HepG2 (cell line): ENCODE results near the gene SNRNP35. TPM values are rescaled to one million over a fixed set of nuclear protein-coding genes. Genes with fewer than 3 reads are reported as not detected.

Experiments
- ATAC-seq: fragments of 200-7000 bp; cut with Tn5 transposase; 3 replicates; pipeline ENCODE4 v1.9.1; 2020; ENCODE audit warnings: mild to moderate bottlenecking, moderate library complexity
- BruUV-seq: library from RNA; stranded (reverse); fragments of 400-500 nt; replicated peaks from 2 replicates; lab custom pipeline; 2021; lab: Mats Ljungman, UMichigan
- CTCF ChIA-PET: fragments of 300-600 bp; formaldehyde crosslinking; extraction: SDS; loops from one replicate; lab custom pipeline; 2021; ENCODE audit warnings: low total read pairs, inconsistent platforms, low intra/inter-chr PET ratio; lab: Yijun Ruan, JAX
- POLR2A ChIA-PET: fragments of 350-600 bp; sonication (Branson Sonifier 250); formaldehyde crosslinking; loops from one replicate; lab custom pipeline; 2020; ENCODE audit warnings: antibody characterized with exemption, inconsistent platforms; lab: Yijun Ruan, JAX
- DNase-seq: peaks from one replicate; pipeline ENCODE4 v3.0.0-alpha.2; 2015; ENCODE audit warnings: low spot score
- FAIRE-seq: peaks from 3 replicates; lab custom pipeline; 2011; peaks lifted over from hg19 to GRCh38; lab: Jason Lieb, UNC
- H2AFZ ChIP-seq: one replicate; pipeline ENCODE4 v1.6.1; 2011; ENCODE audit warnings: low read length, inconsistent platforms
- H3K27ac ChIP-seq: fragments of 300-600 bp; 3 replicates; pipeline ENCODE4 v1.8.0; 2011; ENCODE audit warnings: mixed run types, mild to moderate bottlenecking, mixed read lengths, low read length, inconsistent platforms; ENCODE audit not compliant: insufficient read depth; ENCODE audit errors: extremely low read length
- H3K27me3 ChIP-seq, 2 experiments: fragments of 200-600 bp in 1 of 2; 2 replicates in 1 of 2; 3 replicates in 1 of 2; pipeline versions ENCODE4 v1.6.0 to v1.8.0; 2011; ENCODE audit warnings: low read length in 2 of 2, mild to moderate bottlenecking in 2 of 2, moderate library complexity in 2 of 2, inconsistent platforms in 1 of 2; ENCODE audit not compliant: insufficient read depth in 2 of 2, control insufficient read depth in 1 of 2
- H3K36me3 ChIP-seq, 2 experiments: fragments of 200-600 bp in 1 of 2; replicated peaks in 1 of 2; 2 replicates in 1 of 2; 3 replicates in 1 of 2; pipeline versions ENCODE4 v1.5.1 to v1.8.0; 2011; ENCODE audit warnings: low read length in 2 of 2, inconsistent platforms in 1 of 2; ENCODE audit not compliant: insufficient read depth in 2 of 2, control insufficient read depth in 1 of 2
- H3K4me1 ChIP-seq: 2 replicates; pipeline ENCODE4 v1.5.1; 2012; ENCODE audit warnings: low read length, inconsistent platforms; ENCODE audit not compliant: insufficient read depth
- H3K4me2 ChIP-seq: 2 replicates; pipeline ENCODE4 v1.6.0; 2011; ENCODE audit warnings: low read depth, low read length, inconsistent platforms
- H3K4me3 ChIP-seq, 3 experiments: fragments of 200-600 bp in 1 of 3; sonication (generic), shearing (Covaris generic) in 1 of 3; replicated peaks in 1 of 3; 2 replicates each; pipeline ENCODE4 v1.5.1; 2011 to 2016; ENCODE audit warnings: low read length in 3 of 3, inconsistent platforms in 2 of 3, low read depth in 2 of 3, mild to moderate bottlenecking in 2 of 3, control low read depth in 1 of 3, mixed read lengths in 1 of 3; ENCODE audit not compliant: insufficient read depth in 1 of 3
- H3K79me2 ChIP-seq: one replicate; pipeline ENCODE4 v1.6.1; 2011; ENCODE audit warnings: low read length, inconsistent platforms; ENCODE audit not compliant: insufficient read depth
- H3K9ac ChIP-seq: 2 replicates; pipeline ENCODE4 v1.6.0; 2011; ENCODE audit warnings: mild to moderate bottlenecking, low read depth, low read length, inconsistent platforms; ENCODE audit not compliant: insufficient read depth
- H3K9me3 ChIP-seq: 2 replicates; pipeline ENCODE4 v1.5.1; 2012; ENCODE audit warnings: mild to moderate bottlenecking, low read length
- H4K20me1 ChIP-seq: 2 replicates; pipeline ENCODE4 v1.6.0; 2011; ENCODE audit warnings: inconsistent platforms, mild to moderate bottlenecking, low read length, moderate library complexity; ENCODE audit not compliant: insufficient read depth
- ATF7 ChIP-seq, 2 experiments: fragments of 450-650 bp in 1 of 2; sonication (generic) in 1 of 2; formaldehyde crosslinking in 1 of 2; IDR thresholded peaks; 2 replicates each; pipeline versions ENCODE4 v1.4.0 to v1.6.1; 2016 to 2020; ENCODE audit warnings: antibody characterized with exemption in 1 of 2, mild to moderate bottlenecking in 1 of 2, missing genetic modification reagents in 1 of 2
- EED ChIP-seq: sonication (generic); formaldehyde crosslinking; IDR thresholded peaks from 2 replicates; pipeline ENCODE4 v1.5.0; 2020; ENCODE audit warnings: mild to moderate bottlenecking, missing genetic modification reagents
- GLMP ChIP-seq: sonication (generic); formaldehyde crosslinking; IDR thresholded peaks from 2 replicates; pipeline ENCODE4 v1.9.0; 2021; ENCODE audit warnings: missing genetic modification reagents, mild to moderate bottlenecking, borderline replicate concordance
- IRF2 ChIP-seq: IDR thresholded peaks from 2 replicates; pipeline ENCODE4 v1.6.1; 2018; ENCODE audit warnings: missing genetic modification reagents, missing compliant biosample characterization
- KLF16 ChIP-seq, 2 experiments: sonication (generic) in 1 of 2; formaldehyde crosslinking in 1 of 2; IDR thresholded peaks; 2 replicates each; pipeline versions ENCODE4 v1.6.1 to v1.8.0; 2016 to 2023; ENCODE audit warnings: missing genetic modification reagents in 2 of 2, missing compliant biosample characterization in 1 of 2
- NFIC ChIP-seq: IDR thresholded peaks from 2 replicates; pipeline ENCODE4 v1.6.1; 2012; ENCODE audit warnings: mild to moderate bottlenecking, low read length, inconsistent platforms
- NFKB2 ChIP-seq: sonication (generic); formaldehyde crosslinking; IDR thresholded peaks from 2 replicates; pipeline ENCODE4 v1.4.0; 2020; ENCODE audit warnings: missing genetic modification reagents, borderline replicate concordance
- SMAD3 ChIP-seq: sonication (generic); formaldehyde crosslinking; IDR thresholded peaks from 2 replicates; pipeline ENCODE4 v1.4.0; 2020; ENCODE audit warnings: missing genetic modification reagents
- SSRP1 ChIP-seq: IDR thresholded peaks from 2 replicates; pipeline ENCODE4 v1.6.1; 2016; ENCODE audit warnings: control low read depth
- THAP7 ChIP-seq: sonication (generic); formaldehyde crosslinking; IDR thresholded peaks from 2 replicates; pipeline ENCODE4 v1.8.1; 2023; ENCODE audit warnings: mild to moderate bottlenecking, missing genetic modification reagents
- U2AF2 ChIP-seq: fragments of 200-400 bp; formaldehyde crosslinking; IDR thresholded peaks from 2 replicates; pipeline ENCODE4 v1.6.1; 2017; ENCODE audit warnings: low read depth, mild to moderate bottlenecking, low read length
- ZBTB2 ChIP-seq: sonication (generic); formaldehyde crosslinking; IDR thresholded peaks from 2 replicates; pipeline ENCODE4 v1.8.0; 2022; ENCODE audit warnings: low read depth, missing genetic modification reagents
- ZNF251 ChIP-seq: sonication (generic); formaldehyde crosslinking; IDR thresholded peaks from 2 replicates; pipeline ENCODE4 v1.9.0; 2021; ENCODE audit warnings: mild to moderate bottlenecking, missing genetic modification reagents
- ZNF3 ChIP-seq: IDR thresholded peaks from 2 replicates; pipeline ENCODE4 v1.7.0; 2017; ENCODE audit warnings: inconsistent platforms
- ZNF432 ChIP-seq: sonication (generic); formaldehyde crosslinking; IDR thresholded peaks from 2 replicates; pipeline ENCODE4 v1.5.0; 2020; ENCODE audit warnings: missing genetic modification reagents, mild to moderate bottlenecking, borderline replicate concordance
- ZNF549 ChIP-seq: sonication (generic); formaldehyde crosslinking; IDR thresholded peaks from 2 replicates; pipeline ENCODE4 v1.5.0; 2020; ENCODE audit warnings: missing genetic modification reagents
- ZNF550 ChIP-seq: sonication (generic); formaldehyde crosslinking; IDR thresholded peaks from 2 replicates; pipeline ENCODE4 v1.4.0; 2020; ENCODE audit warnings: mild to moderate bottlenecking, missing genetic modification reagents, borderline replicate concordance
- ZNF552 ChIP-seq: sonication (generic); formaldehyde crosslinking; IDR thresholded peaks from 2 replicates; pipeline ENCODE4 v1.9.0; 2022; ENCODE audit warnings: missing genetic modification reagents, mild to moderate bottlenecking, borderline replicate concordance
- ZNF800 ChIP-seq: sonication (generic); formaldehyde crosslinking; IDR thresholded peaks from 2 replicates; pipeline ENCODE4 v1.4.0; 2020; ENCODE audit warnings: missing genetic modification reagents
- whole genome bisulfite sequencing: methylation state at CpG from one replicate; pipeline ENCODE4 v1.1.6; 2017; ENCODE audit warnings: low lambda C conversion rate; 5-methylcytosine and 5-hydroxymethylcytosine counted together
- in situ Hi-C: cut with HindIII; loops from 2 replicates; pipeline ENCODE4 v1.10.0; 2017; ENCODE audit warnings: low pct_unique_long_range_greater_than_20kb; ENCODE audit not compliant: extremely low pct_ligation_motif_present
- intact Hi-C: fragments of 100-400 bp; cut with micrococcal nuclease; formaldehyde crosslinking; loops from one replicate; pipeline ENCODE4 v1.10.0; 2022; ENCODE audit not compliant: unreplicated experiment
- polyA plus RNA-seq, 8 experiments: library from polyadenylated mRNA; depleted of rRNA in 3 of 8; stranded (reverse) in 7 of 8; unstranded in 1 of 8; fragments of >200 nt; fragmentation: Illumina TruSeq in 4 of 8; extraction: Trizol in 4 of 8; gene quantifications; 2 replicates each; pipeline versions ENCODE4 v1.2.1 to v1.2.3, GENCODE V29; 2011 to 2016; ENCODE audit warnings: low read depth in 4 of 8, missing spikeins in 1 of 8, mixed read lengths in 1 of 8; ENCODE audit not compliant: insufficient read depth in 1 of 8
- total RNA-seq, 5 experiments: library from RNA; depleted of rRNA; stranded (reverse); fragments of >200 nt; fragmentation: Illumina TruSeq; extraction: Trizol; gene quantifications; 2 replicates each; pipeline ENCODE4 v1.2.3, GENCODE V29; 2016; ENCODE audit warnings: low read depth in 1 of 5

The SNRNP35 gene
- total and polyA plus RNA-seq, 2 of the 13 experiments (the other 11 are each of a cell fraction or from before 2014, with no cell fraction given) = 11.3 to 22.6 TPM

- TF ChIP-seq KLF16 (CRISPR knock-in tag; IDR thresholded peaks at IDR 0.05) (no peak), GLMP (CRISPR knock-in tag) (no peak), THAP7 (CRISPR knock-in tag) (no peak)
These were observed 47.9 kb upstream of the SNRNP35 start (continued) for GRCh38 chr12:123410041-123410412.

GRCh38 chr12:123421314-123421713 lies 36.6 kb upstream of the SNRNP35 start:
- Histone ChIP-seq H3K4me3 (no peak overlapping the region), H3K9ac (no peak overlapping the region), H3K27me3 (no peaks in the 10 kb centered on the region), H2AFZ (no peak overlapping the region), H3K4me2 (no peak overlapping the region), H3K36me3 (peaks cover 3 to 11% of the 10 kb centered on the region in 2 experiments; a peak in 2 of 5 replicates), H3K79me2 (no peaks in the 10 kb centered on the region), H3K4me1 (no peaks in the 10 kb centered on the region), H3K27ac (no peak overlapping the region), H4K20me1 (no peaks in the 10 kb centered on the region), H3K9me3 (no peaks in the 10 kb centered on the region; the same call in 1 of the 2 replicates)
- no TSS peak for BruUV-seq
- 98% methylated on average over 2 of the region's 2 CpGs for WGBS
- intact Hi-C loops (no loop called here), in situ Hi-C loops (no loop called here)
- no peak for TF ChIP-seq SSRP1 (CRISPR knock-in tag)
- TF ChIP-seq EED (CRISPR knock-in tag) = no peak
- TF ChIP-seq ZNF251 (CRISPR knock-in tag) = no peak
- TF ChIP-seq ZNF432 (CRISPR knock-in tag) = no peak
- no peak for TF ChIP-seq IRF2 (CRISPR knock-in tag)
- TF ChIP-seq U2AF2 = no peak
- TF ChIP-seq NFKB2 (CRISPR knock-in tag) = no peak
- TF ChIP-seq ZNF549 (CRISPR knock-in tag) = no peak
- TF ChIP-seq SMAD3 (CRISPR knock-in tag) = no peak
- TF ChIP-seq ZNF550 (CRISPR knock-in tag) = no peak
- TF ChIP-seq ZNF800 (CRISPR knock-in tag) = no peak
- no peak for TF ChIP-seq ZNF552 (CRISPR knock-in tag)
- TF ChIP-seq ZBTB2 = no peak
- no peak for TF ChIP-seq ZNF3 (CRISPR knock-in tag)
- TF ChIP-seq NFIC = no peak
- TF ChIP-seq ATF7 (IDR thresholded peaks at IDR 0.05) = no peak
- TF ChIP-seq ATF7 (CRISPR knock-in tag; IDR thresholded peaks at IDR 0.05) = no peak
- FAIRE-seq = no peak
- DNase-seq = no peak
- POLR2A ChIA-PET = no interaction called here
- CTCF ChIA-PET = no interaction called here
- ATAC-seq = no peak
